Activated T-cell treated with anti-CD3 and anti-CD28 coated beads, Interleukin-2, amount 50 U/mL, for 4 hours (primary cell): ENCODE measurements around the gene GYS1. TPM values are rescaled to one million over a fixed set of nuclear protein-coding genes. Genes with fewer than 3 reads are reported as not detected.

Source experiments
- ATAC-seq, 2 donors: fragments of 200-7000 bp; cut with Tn5 transposase; one replicate each; pipeline ENCODE4 v1.10.0; 2021
- DNase-seq: peaks from one replicate; pipeline ENCODE4 v3.0.0-alpha.2; 2020
- H3K27me3 Mint-ChIP-seq: one replicate; pipeline ENCODE4 v1.8.0; 2021; ENCODE audit warnings: low read depth, mixed read lengths
- H3K36me3 Mint-ChIP-seq: one replicate; pipeline ENCODE4 v1.8.0; 2022; ENCODE audit warnings: mixed read lengths; ENCODE audit not compliant: insufficient read depth
- H3K4me1 Mint-ChIP-seq: one replicate; pipeline ENCODE4 v1.8.0; 2021; ENCODE audit warnings: low read depth, mixed read lengths
- H3K4me3 Mint-ChIP-seq: one replicate; pipeline ENCODE4 v1.8.0; 2021; ENCODE audit warnings: mild to moderate bottlenecking, moderate library complexity, mixed read lengths
- H3K9me3 Mint-ChIP-seq: one replicate; pipeline ENCODE4 v1.8.0; 2021; ENCODE audit warnings: mixed read lengths
- total RNA-seq, 3 donors: library from RNA; stranded (reverse); gene quantifications; one replicate each; pipeline ENCODE4 v1.2.1, GENCODE V29; 2021

The GYS1 gene
- total RNA-seq, 3 donors from 2014 or later = 34.5 to 41.1 (median 35.5) TPM

DNA sequence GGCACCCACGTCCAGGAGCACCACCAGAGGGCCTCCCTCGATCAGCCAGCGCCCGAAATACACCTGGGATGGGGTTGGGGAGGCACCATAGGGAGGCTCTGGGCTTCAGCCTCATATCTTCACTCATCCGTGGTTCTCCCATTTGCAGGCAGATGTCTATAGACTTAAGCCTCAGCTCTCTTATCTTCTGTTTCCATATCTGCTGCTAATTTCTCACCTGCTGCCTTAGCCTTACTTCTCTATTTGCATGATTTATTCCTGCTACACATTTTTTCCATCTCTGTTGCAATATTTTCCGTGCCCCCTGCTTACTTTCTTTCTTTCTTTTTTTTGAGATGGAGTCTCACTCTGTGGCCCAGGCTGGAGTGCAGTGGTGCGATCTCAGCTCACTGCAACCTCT, 5.8 kb downstream of the GYS1 start:
- H3K27me3 Mint-ChIP-seq = no peaks in the 10 kb centered on the region
- no peaks in the 10 kb centered on the region for H3K9me3 Mint-ChIP-seq
- H3K36me3 Mint-ChIP-seq = peaks cover 17% of the 10 kb centered on the region
- peaks cover 23% of the 10 kb centered on the region for H3K4me1 Mint-ChIP-seq
- H3K4me3 Mint-ChIP-seq = no peak overlapping the region
- DNase-seq (no peak), ATAC-seq (no peak)

- ATAC-seq = no peak
- H3K27me3 Mint-ChIP-seq = no peaks in the 10 kb centered on the region
- H3K36me3 Mint-ChIP-seq = peaks cover 19% of the 10 kb centered on the region
- H3K4me1 Mint-ChIP-seq = peaks cover 17% of the 10 kb centered on the region
- H3K9me3 Mint-ChIP-seq = no peaks in the 10 kb centered on the region
- H3K4me3 Mint-ChIP-seq = no peak overlapping the region
- no peak for DNase-seq
These were observed 6.9 kb downstream of the GYS1 start for GRCh38 chr19:48986211-48986610.

GRCh38 chr19:48985711-48986110, 7.4 kb downstream of the GYS1 start:
- no peaks in the 10 kb centered on the region for H3K27me3 Mint-ChIP-seq
- ATAC-seq = no peak
- peaks cover 17% of the 10 kb centered on the region for H3K36me3 Mint-ChIP-seq
- no peaks in the 10 kb centered on the region for H3K9me3 Mint-ChIP-seq
- H3K4me3 Mint-ChIP-seq = no peak overlapping the region
- peaks cover 12% of the 10 kb centered on the region for H3K4me1 Mint-ChIP-seq
- DNase-seq = no peak

DNA sequence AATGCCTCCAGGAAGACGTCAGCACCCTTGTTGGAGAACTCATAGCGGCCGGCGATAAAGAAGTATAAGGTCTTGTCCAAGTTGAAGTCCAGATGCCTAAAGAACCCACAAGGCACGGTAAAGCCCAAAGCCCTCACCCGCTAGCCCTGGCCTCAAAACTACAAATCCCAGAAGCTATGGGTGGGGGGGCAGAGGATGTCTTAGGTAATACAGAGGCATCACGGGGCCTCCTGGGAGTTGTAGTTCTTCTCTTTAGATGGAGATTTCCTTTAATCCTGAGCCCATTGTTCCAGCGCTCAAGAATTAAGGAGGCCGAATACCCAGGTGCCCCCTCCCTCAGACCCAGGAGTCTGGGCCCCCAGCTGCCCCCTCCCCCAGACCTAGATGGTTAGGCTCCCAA, 10.8 kb downstream of the GYS1 start:
- Mint-ChIP-seq H3K4me3 (no peak overlapping the region), H3K4me1 (peaks cover under 1% of the 10 kb centered on the region), H3K27me3 (no peaks in the 10 kb centered on the region), H3K9me3 (no peaks in the 10 kb centered on the region), H3K36me3 (peaks cover 13% of the 10 kb centered on the region)
- DNase-seq (no peak), ATAC-seq (no peak)

DNA sequence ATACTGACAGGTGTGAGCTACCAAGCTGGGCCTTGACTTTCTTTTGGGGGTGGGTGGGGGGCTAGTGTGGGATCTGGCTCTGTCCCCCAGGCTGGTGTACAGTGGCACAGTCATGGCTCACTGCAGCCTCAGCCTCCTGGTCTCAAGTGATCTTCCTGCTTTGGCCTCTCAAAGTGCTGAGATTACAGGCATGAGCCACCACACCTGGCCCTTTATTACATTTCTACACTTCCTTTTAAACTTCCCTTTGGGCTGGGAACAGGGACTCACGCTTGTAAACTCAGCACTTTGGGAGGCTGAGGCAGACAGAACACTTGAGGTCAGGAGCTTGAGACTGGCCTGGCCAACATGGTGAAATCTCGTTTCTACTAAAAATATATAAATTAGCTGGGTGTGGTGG, 16.0 kb downstream of the GYS1 start:
- DNase-seq = no peak

GRCh38 chr19:48975947-48976847, 16.9 kb downstream of the GYS1 start:
- Mint-ChIP-seq H3K36me3 (peaks cover 11% of the 10 kb centered on the region), H3K4me3 (no peak overlapping the region), H3K27me3 (no peaks in the 10 kb centered on the region), H3K9me3 (no peaks in the 10 kb centered on the region), H3K4me1 (no peaks in the 10 kb centered on the region)
- ATAC-seq = peak; percentile 87 to 90
- no peak for DNase-seq

More for the DNA sequence above, 16.0 kb downstream of the GYS1 start:
- Mint-ChIP-seq H3K27me3 (no peaks in the 10 kb centered on the region), H3K9me3 (no peaks in the 10 kb centered on the region), H3K4me1 (no peaks in the 10 kb centered on the region), H3K4me3 (no peak overlapping the region), H3K36me3 (peaks cover 12% of the 10 kb centered on the region)
- ATAC-seq = no peak

GRCh38 chr19:48970923-48971395, 22.1 kb downstream of the GYS1 start:
- no peaks in the 10 kb centered on the region for H3K27me3 Mint-ChIP-seq
- DNase-seq (peak; percentile 85), ATAC-seq (peak; percentile 82 to 83)
- no peaks in the 10 kb centered on the region for H3K9me3 Mint-ChIP-seq
- peaks cover 22% of the 10 kb centered on the region for H3K4me1 Mint-ChIP-seq
- peaks cover 10% of the 10 kb centered on the region for H3K36me3 Mint-ChIP-seq
- H3K4me3 Mint-ChIP-seq = peak overlapping the region; percentile 29

- H3K9me3 Mint-ChIP-seq = no peaks in the 10 kb centered on the region
- ATAC-seq (no peak), DNase-seq (no peak)
- peaks cover 29% of the 10 kb centered on the region for H3K4me1 Mint-ChIP-seq
- H3K4me3 Mint-ChIP-seq = no peak overlapping the region
- peaks cover 14% of the 10 kb centered on the region for H3K36me3 Mint-ChIP-seq
- no peaks in the 10 kb centered on the region for H3K27me3 Mint-ChIP-seq
These were observed 22.9 kb downstream of the GYS1 start for GRCh38 chr19:48970139-48970766.

DNA sequence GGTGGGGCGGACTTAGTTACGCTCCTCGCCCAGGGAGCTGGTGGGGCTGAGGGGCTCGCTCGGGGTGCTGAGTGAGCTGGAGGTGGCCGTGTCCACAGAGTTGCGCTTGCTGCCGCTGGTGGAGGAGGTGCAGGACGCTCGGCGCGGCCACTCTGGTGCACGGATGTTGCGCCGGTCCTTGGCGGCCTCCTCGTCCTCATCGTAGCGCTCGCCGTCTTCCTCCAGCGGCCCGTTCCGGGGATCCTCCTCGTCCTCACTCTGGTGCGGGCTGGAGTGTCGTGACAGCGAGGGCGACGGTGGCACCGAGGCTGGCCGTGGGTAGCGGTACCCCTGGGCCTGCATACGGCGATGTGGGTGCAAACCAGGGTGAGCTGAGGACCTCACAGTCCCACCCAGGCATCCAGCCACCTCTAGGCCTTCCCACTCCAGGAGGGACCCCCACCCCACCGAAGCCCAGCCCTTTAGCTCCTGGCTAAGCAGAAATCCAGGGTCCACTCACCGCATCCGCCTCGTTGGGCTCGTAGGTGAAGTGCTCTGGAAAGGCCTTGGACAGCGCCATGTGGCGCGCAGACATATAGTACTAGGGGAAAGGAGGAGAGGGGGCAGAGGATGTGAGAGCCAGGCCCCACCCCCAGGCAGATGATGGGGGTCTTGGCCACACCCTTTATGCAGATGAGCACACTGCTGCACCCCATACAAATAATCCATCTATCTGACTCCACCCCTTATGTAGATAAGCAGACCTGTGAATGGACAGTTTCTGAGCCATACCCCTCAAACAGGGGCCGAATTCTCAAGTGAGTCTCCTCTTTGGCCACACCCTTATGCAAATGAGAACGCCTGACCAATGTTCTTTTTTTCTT, 23.6 kb downstream of the GYS1 start:
- peaks cover 32% of the 10 kb centered on the region for H3K4me1 Mint-ChIP-seq
- no peak overlapping the region for H3K4me3 Mint-ChIP-seq
- no peak for DNase-seq
- H3K36me3 Mint-ChIP-seq = peaks cover 14% of the 10 kb centered on the region
- ATAC-seq = no peak
- H3K27me3 Mint-ChIP-seq = no peaks in the 10 kb centered on the region
- H3K9me3 Mint-ChIP-seq = no peaks in the 10 kb centered on the region

DNA sequence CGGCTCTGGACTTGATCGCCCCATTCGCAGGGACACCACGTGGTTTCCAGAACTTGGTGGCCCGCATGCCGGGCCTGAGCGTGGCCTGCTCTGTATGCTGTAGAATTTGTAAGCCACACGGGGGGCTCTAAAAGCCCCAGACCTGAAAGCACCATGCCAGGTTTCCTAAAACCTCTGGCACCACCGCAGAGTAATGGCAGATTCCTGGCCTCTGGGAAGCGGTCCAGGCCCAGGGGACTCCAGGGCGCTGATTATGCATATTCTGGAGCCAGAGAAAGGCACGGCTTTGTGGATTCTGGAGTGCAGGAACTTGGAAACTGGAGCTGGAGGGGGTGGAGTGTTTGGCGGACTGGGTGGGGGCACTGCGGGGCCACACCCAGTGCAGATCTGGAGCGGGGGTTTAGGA, 24.3 kb downstream of the GYS1 start:
- DNase-seq (no peak), ATAC-seq (no peak)
- H3K9me3 Mint-ChIP-seq = no peaks in the 10 kb centered on the region
- no peaks in the 10 kb centered on the region for H3K27me3 Mint-ChIP-seq
- H3K36me3 Mint-ChIP-seq = peaks cover 14% of the 10 kb centered on the region
- no peak overlapping the region for H3K4me3 Mint-ChIP-seq
- peaks cover 39% of the 10 kb centered on the region for H3K4me1 Mint-ChIP-seq

DNA sequence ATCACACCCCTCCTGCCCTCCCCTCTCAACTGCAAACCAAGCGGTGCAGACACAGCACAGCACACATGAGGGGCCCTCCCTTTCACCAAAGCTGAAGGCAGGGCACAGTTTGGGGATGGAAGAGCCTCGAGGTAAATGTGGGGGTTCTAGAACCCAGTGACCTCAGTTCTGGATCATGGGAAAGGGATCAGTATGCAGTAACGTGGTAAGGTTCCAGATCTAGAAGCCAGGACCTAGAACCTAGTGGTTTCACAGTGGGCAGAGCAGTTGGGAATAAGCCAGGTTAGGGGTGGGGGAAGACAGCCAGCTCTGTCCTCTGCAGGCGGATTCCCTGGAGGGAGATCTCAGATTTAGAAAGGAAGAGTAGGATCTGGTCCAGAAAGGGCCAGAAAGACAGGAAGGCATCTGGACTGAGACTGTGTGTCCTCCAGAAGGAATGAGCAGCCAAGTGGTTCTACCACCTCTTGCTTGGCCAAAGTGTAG, 24.9 kb downstream of the GYS1 start:
- Mint-ChIP-seq H3K4me1 (peaks cover 45% of the 10 kb centered on the region), H3K27me3 (no peaks in the 10 kb centered on the region), H3K36me3 (peaks cover 14% of the 10 kb centered on the region), H3K9me3 (no peaks in the 10 kb centered on the region), H3K4me3 (no peak overlapping the region)
- DNase-seq (no peak), ATAC-seq (no peak)

GRCh38 chr19:48967346-48968178, 25.5 kb downstream of the GYS1 start:
- peak overlapping the region; percentile 100 for H3K4me3 Mint-ChIP-seq
- H3K4me1 Mint-ChIP-seq = peaks cover 48% of the 10 kb centered on the region
- no peak for ATAC-seq
- H3K27me3 Mint-ChIP-seq = no peaks in the 10 kb centered on the region
- no peaks in the 10 kb centered on the region for H3K9me3 Mint-ChIP-seq
- no peak for DNase-seq
- H3K36me3 Mint-ChIP-seq = peaks cover 14% of the 10 kb centered on the region

- Mint-ChIP-seq H3K4me3 (peak overlapping the region; percentile 100), H3K4me1 (peaks cover 56% of the 10 kb centered on the region), H3K27me3 (no peaks in the 10 kb centered on the region), H3K36me3 (peaks cover 14% of the 10 kb centered on the region), H3K9me3 (no peaks in the 10 kb centered on the region)
- DNase-seq (no peak), ATAC-seq (no peak)
These were observed 26.4 kb downstream of the GYS1 start for GRCh38 chr19:48966541-48967345.
